Middle frontal gyrus (tissue), 1 donor: ENCODE data around the gene TRAF2.
"Not testable (repeated sequence)": the region's sequence is repeated elsewhere in the genome, so short reads cannot be mapped to it uniquely, and the experiment has no call there.

ENCODE experiments used
- DNase-seq: peaks from one replicate; pipeline ENCODE4 v3.0.0-alpha.2; 2015; ENCODE audit warnings: low spot score; ENCODE audit errors: extremely low spot score

TRAF2 gene

DNA sequence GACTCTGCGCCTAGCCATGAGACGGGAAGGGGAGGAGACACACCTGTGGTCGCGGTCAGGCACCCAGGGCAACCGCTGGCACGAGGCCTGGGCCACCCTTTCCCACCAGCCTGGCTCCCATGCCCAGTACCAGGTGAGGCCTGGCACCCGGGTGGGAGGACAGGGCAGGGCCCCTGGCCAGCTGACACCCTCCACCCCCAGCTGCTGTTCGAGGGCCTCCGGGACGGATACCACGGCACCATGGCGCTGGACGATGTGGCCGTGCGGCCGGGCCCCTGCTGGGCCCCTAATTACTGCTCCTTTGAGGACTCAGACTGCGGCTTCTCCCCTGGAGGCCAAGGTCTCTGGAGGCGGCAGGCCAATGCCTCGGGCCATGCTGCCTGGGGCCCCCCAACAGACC is 29.1 kb upstream of the TRAF2 start:
- DNase-seq = no peak

DNA sequence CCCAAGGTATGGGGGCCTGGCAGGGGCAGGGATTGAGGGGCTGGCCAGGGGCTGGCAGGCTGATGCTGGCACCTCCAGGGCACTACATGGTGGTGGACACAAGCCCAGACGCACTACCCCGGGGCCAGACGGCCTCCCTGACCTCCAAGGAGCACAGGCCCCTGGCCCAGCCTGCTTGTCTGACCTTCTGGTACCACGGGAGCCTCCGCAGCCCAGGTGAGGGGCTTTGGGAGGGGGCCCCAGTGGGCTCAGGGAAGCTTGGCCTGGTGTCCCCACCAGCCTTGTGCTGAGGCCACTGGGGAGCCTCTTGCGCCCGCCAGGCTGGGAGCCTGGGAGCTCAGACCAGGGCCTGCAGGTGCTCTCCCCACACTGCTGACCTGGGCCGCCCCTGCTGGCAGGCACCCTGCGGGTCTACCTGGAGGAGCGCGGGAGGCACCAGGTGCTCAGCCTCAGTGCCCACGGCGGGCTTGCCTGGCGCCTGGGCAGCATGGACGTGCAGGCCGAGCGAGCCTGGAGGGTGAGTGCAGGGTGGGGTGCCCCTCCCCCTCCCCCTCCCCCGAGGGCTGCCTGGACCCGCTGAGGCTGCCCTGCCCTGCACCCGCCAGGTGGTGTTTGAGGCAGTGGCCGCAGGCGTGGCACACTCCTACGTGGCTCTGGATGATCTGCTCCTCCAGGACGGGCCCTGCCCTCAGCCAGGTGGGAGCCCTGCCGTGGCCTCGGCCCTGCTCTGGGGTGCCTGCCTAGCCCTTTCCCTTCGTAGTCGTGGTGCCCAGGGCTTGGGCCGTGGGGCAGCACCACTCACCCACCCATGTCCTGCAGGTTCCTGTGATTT is 28.5 kb upstream of the TRAF2 start:
- no peak for DNase-seq

DNA sequence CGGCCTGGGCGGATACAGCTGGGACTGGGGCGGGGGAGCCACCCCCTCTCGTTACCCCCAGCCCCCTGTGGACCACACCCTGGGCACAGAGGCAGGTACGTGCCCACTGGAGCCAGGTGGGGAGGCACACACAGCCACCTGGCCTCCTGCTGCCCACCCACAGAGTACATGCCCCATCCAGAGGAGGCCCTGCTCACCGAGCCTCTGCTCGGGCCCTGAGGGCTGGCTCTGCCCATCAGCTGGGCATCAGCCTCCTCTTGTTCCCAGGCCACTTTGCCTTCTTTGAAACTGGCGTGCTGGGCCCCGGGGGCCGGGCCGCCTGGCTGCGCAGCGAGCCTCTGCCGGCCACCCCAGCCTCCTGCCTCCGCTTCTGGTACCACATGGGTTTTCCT is 27.9 kb upstream of the TRAF2 start:
- DNase-seq = no peak

DNA sequence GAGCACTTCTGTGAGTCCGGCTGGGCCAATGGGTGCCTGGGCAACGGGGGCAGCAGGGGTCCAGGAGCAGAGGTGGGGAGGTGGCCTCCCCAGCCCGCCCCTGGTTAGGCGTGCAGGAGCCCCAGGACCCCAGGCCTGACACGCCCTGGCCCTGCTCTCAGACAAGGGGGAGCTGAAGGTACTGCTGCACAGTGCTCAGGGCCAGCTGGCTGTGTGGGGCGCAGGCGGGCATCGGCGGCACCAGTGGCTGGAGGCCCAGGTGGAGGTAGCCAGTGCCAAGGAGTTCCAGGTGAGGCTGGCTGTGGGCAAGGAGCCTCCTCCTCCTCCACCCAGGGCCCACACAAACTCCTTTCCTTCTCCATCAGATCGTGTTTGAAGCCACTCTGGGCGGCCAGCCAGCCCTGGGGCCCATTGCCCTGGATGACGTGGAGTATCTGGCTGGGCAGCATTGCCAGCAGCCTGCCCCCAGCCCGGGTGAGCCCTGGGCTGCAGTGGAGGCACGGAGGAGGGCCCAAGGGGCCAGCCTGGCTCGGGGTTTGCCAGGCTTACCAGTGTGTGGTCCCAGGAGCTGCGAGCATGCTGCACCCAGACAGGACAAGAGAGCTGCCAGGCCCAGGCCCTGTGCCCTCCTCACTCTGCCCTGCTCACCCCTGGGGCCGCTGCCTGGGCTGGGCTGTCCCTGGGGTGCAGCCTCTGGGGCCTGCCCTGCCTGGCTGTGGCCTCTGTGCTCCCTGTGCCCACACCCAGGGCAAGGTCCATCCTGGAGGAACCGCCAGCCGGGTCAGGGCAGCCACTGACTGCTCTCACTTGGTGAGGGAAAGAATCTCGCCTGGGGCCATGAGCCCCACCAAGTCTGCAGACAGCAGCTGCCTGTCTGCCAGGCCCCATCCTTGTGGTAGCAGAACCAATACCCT is 27.2 kb upstream of the TRAF2 start:
- no peak for DNase-seq

DNA sequence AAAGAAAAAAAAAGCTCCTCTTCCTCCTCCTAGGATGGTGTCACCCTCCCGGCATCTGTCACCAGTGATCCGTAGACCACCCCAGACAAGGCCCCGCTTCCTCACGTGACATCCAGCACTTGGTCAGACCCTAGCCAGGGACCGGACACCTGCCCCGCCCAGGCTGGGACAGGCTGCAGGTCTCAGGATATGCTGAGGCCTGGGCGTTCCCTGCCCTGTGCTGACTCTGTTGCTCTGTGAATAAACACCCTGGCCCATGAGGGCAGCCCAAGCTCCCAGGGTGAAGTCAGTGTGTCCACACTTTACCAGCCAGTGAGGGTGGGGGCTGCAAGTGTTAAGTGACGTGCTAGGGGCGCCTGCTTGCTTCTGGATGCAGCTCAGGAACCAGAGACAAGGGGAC is 25.8 kb upstream of the TRAF2 start:
- no peak for DNase-seq

DNA sequence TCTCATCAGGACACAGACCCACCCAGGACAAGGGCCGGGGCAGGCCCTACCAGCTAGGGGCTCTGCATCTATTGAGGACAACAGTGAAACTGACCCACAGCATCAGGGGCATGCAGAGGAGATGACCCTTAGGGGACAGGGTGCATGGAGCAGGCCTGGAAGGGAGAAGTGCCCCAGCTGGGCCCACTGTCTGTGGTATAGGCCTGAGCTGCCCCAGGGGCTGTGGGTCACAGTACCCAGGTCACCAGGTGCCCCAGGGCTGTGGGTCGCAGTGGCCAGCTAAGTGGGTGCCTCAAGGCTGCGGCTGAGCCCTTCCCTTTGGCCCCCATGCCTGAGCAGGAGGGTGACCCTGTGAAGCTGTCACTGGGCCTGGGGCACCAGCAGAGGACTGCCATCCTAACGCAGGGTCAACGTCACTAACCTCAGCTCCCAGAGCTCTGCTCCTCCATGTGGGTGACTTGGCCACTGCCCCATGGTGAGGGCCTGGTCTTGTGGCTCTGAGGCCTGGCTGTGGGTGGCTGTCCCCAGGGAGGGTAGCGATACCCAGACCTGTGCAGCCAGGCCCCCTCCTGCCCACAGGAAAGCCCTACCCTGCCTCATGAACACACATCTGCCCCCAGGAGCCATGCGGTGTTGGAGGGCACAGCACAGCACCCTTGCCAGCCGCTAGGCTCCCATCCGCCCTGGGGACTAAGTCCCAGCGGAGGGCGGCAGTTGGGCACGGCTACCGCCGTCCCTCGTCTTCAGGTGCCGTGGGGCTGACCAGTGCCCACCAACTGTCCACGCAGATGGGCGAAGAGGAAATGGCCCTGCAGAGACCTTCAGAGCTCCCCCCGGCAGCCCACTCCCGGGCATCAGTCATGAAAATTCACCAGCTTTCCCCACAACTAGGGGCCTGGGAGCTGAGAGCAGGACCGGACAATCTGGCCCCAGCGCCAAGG is 25.1 kb upstream of the TRAF2 start:
- no peak for DNase-seq

DNA sequence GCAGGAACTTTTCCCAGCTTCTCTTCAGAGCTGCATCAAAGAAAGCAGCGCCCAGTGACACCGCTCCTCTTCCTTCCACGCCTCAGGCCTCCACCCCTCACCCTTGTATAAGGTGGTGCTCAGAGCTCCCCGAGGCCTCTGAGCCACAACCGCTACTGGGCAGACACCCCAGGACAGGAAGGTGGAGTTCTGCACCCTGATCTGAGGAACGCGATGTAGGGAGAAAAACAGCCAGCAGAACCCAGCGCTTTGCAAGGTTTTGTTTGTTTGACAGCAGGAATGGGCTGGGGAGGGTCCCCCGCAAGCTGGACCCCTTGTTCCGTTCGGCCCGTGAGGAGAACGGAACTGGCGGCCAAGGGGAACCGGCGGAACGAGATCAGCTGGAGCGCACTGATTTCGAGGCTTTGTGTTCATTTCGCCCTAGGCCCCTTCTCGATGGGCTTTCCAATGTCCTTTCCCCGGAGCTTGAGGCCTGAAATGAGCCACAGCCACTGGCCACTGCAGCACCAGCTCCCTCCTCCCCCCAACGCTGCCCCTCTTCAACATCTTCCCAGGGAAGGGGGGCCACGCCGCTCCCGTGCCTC is 24.4 kb upstream of the TRAF2 start:
- DNase-seq = no peak

DNA sequence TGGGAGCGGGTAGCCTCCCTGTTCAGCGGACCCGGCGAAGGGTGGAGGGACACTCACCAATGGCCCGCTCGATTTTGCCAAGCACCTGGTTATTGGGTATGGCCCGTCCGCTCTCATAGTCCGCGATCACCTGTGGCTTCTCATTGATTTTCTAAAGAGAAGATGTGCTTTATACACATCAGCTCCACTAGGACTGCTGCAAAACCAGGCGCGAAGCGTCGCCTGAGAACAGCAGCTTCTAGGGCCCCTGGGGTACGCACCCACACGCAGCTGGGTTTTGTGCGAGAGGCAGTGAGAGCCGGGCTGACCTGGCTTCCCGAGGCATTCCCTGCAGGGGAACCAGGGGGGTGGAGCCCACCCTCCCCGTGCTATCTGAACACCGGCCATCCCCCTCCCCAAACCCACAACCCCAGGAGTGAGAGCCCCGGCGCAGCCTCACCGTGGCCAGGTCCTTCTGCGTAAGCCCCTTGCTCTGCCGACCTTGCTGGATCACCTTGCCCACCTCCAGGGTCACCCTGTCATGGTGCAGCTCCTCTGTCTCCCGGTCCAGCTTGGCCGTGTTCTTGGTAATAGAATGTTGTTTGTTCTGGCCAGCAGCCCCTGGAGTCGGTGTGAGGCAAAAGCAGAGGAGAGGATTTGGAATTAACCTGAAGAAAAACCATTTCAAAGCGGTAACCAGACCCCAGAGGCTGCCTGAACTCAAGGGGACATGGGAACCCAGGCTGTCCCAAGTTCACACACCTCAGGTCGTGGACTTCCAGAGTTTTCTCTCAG is 23.3 kb upstream of the TRAF2 start:
- DNase-seq = no peak

DNA sequence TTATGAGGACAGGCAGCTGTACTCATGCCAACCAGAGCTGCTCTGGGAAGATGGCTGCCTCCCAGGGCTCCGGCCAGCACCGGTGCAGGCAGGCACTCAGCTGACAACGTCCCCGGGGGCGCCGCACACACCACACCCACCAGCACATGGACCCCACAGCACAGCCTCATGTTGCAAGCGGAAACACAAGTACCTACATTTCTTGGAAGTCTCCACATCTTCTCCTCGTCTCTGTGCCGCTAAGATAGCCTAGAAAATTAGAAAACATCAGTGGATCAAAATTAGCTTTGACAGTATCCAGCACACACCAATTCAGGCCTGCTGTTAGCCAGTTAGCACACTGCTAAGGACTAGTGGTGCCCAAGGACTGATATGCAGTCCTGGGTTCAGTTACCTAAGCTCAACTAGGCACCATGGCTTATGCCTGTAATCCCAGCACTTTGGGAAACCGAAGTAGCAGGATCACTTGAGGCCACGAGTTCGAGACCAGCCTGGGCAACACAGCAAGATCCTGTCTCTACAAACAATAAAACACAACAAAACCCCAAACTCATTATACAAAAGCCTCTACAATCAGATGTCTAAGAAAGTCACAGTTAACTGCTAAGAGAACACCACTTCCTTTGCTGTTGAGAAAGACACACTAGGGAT is 22.6 kb upstream of the TRAF2 start:
- DNase-seq = no peak

DNA sequence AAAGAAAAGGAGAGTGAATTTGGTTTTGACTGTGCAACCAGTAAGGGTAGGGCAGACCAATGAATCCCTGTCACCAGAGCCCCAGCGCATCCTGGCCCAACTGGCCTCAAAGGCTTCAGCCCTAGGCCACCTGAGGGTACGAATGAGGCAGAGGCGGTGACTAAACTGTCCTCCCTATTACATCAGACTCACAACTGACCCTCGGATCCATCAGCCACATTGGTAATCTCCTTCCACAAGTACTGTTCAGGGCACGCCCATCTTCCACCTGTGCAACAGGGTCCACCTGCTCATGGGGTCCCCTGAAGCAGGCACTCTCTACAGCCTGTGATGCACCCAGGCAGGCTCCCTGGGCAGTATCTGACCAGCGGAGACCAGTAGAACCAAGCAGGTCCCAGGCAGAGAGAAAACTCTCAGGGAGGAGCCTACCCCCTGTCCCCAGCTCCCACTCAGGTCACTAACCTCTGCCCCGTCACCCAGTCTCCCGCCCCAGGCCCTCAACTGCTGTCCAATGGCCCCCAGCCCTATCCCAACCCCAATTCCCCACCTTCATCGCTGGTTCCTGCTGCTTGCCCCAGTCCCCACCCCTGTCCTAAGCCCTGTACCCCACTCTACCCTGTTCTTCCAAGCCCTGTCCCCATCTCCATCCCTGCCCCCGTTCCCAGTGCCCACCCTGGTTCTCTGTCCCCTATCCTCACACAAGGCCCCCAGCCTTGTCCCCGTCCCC is 21.1 kb upstream of the TRAF2 start:
- no peak for DNase-seq

DNA sequence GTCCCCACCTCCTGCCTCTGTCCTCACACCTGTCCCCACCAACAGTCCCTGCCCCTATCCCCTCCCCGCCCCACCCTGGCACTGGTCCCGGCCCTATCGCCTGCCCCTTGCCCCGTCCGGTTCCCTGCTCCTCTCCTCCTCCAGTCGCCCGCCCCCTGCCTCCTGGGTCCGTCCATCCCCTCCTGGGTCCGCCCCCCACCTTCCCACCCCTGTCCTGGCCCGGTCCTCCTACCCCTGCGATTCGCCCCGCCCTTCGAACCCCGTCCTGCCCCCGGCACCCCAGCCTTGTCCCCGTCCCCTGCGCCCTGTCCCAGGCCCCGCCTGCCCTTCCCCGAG is 20.6 kb upstream of the TRAF2 start:
- no peak for DNase-seq

DNA sequence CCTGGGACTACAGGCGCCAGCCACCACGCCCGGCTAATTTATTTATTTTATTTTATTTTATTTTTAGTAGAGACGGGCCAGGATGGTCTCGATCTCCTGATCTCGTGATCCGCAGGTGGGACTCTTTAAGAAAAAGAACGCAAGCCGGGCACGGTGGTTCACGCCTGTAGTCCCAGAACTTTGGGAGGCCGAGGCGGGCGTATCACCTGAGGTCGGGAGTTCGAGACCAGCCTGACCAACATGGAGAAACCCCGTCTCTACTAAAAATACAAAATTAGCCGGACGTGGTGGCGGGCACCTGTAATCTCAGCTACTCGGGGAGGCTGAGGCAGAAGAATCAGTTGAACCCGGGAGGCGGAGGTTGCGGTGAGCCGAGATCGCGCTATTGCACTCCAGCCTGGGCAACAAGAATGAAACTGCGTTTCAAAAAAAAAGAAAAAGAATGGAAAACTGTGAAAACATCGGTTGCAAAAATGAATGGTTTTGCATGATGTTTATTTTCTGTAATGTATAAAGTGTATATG is 19.4 kb upstream of the TRAF2 start:
- not testable (repeated sequence) for DNase-seq

DNA sequence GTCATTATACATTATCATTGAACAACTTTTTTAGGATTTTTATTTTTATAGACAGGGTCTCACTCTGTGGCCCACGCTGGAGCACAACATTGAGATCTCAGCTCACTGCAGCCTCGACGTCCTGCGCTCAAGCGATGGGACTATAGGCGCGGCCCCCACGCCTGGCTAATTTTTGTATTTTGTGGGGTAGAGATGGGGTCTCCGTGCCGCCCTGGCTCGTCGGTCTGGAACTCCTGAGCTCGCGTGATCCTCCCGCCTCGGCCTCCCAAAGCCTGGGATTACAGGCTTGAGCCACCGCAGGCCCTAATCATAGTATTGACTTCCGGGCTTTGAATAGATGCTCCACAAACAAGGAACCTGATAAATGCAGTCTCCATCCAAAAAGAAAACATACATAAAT is 18.8 kb upstream of the TRAF2 start:
- DNase-seq = no peak

DNA sequence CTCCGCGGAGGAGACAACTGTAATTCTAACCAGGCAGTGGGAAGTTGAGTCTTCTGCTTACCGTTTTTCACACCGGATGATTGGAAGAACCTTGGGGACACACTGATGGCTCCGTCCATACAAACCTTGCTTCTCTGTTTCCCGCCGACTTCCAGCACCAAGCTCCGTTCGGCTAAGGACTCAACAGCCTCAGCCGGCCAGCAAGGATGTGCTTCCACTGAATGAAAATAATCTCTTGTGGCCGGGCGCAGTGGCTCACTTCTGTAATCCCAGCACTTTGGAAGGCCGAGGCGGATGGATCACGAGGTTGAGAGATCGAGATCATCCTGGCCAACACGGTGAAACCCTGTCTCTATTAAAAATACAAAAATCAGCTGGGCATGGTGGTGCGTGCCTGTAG is 18.4 kb upstream of the TRAF2 start:
- DNase-seq = no peak

DNA sequence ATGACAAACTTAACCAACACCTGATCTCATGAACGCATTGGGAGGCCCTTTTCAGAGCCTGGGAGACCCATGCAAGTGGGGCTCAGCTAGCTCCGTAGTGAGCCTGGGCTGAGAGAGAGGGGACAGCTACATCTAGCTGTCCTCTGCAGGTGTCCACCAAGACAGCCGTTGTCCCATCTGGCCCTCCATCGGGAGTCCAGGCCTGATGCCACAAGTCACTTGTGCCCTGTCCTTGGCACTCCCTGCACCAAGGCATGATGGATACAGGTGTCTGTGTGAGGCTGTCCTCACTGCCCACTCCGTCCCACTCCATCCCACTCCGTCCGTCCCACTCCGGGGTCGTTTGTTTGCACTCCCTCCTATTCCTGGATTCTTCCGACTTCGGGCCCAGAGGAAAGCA is 17.7 kb upstream of the TRAF2 start:
- no peak for DNase-seq

DNA sequence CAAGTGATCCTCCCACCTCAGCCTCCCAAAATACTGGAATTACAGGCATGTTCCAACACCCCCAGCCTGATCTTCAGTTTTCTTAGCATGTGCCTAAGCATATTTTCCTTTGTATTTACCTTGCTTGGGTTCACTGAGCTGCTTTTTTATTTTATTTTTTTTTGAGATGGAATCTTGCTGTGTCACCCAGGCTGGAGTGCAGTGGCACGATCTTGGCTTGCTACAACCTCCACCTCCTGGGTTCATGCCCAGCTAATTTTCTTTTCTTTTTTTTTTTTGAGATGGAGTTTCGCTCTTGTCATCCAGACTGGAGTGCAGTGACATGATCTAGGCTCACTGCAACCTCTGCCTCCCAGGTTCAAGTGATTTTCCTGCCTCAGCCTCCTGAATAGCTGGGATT is 16.7 kb upstream of the TRAF2 start:
- DNase-seq = not testable (repeated sequence)

DNA sequence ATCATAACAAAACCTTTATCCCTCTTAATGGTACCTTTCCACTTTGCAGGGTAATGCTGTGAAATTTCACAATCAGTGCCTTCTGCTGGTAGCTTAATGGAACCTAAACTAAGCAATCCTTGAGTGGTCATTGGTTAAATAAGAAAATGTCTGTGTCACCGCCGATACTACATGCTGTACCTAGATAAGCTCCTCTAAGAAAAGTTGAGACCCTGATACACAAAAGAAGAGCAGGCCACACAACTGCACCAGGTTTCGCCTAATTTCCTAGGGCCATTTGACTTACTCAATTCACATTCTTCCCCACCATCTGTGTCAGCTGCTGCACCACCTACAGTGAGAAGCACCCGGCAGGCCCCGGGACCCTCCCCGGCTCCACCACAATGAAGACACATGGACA is 11.2 kb upstream of the TRAF2 start:
- DNase-seq = no peak

DNA sequence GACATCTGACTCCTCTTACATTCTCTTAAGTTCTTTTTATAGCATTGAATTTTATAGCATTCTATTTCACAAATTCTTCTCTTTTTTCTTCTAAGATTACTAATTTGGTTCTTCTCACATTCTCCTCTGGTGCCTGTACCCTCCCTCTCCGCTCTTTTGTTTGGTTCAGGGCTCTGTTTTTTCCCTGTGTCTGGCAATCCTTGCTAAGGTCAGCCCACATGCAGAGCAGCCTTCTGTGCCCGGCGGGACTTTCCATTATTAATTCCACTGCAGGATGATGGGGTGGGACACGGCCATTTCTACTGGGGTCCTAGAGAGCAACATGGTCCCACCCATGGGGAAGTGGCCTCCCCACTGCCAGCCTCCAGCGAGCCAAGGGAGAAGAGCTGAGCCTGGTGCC is 9.8 kb upstream of the TRAF2 start:
- DNase-seq = no peak

DNA sequence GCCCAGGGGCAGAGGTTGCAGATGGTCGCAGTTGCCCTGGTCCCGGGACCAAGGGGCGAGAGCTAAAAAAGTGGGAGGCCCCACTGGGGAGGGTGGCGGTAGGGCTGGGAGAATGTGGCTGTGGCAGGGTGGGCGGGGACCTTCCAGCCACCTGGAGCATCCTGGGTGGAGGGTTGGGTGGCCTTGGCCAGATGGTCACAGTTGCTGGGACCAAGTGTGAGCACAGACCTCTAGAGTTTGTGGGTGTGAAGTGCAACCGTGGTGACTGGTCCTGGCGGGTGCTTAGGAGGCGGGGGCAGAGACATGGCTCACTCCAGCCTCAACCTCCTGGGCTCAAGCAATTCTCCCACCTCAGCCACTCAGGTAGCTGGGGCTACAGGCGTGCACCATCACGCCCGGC is 5.7 kb upstream of the TRAF2 start:
- DNase-seq = no peak
